Dedifferentiated amniotic fluid mesenchymal stem cell (primary cell): Measurements from ENCODE around the gene PITPNM1.
"Not testable (repeated sequence)": the region's sequence is repeated elsewhere in the genome, so short reads cannot be mapped to it uniquely, and the experiment has no call there.

Experiments used
- DNase-seq: peaks from one replicate; pipeline ENCODE4 v3.0.0-alpha.2; 2016; ENCODE audit errors: extremely low spot score

The PITPNM1 gene

DNA sequence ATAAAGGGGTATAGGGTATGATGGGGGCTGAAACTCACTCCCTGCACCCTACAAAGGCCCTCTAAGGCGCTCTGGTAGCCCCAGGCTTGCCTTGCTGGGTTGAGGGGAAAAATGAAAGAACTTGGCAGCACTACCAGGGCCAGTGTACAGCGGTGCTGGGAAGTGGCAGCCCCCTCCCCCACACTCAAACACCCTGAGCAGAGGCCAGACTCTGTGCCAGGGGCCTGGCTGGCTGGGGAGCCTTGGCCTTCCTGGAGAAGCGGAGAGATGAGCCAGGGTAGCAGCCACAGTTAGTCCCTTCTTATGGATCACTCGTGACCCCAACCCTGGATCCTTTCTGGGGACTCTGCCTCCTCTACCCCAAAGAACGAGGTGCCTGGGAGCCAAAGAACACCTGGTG is 38.8 kb downstream of the PITPNM1 start:
- no peak for DNase-seq

DNA sequence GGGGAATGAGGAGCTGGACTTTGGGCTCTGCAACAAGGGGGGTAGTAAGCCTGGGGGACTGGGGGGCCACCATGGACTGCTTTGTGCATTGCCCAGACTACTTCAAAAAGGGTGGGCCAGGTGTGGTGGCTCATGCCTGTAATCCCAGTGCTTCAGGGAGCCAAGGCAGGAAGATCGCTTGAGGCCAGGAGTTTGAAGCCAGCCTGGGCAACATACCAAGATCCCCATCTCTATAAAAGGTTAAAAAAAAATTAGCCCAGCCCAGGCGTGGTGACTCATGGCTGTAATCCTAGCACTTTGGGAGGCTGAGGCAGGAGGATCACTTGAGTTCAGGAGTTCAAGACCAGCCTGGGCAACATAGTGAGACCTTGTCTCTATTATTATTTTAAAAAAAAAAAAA is 39.6 kb downstream of the PITPNM1 start:
- not testable (repeated sequence) for DNase-seq

DNA sequence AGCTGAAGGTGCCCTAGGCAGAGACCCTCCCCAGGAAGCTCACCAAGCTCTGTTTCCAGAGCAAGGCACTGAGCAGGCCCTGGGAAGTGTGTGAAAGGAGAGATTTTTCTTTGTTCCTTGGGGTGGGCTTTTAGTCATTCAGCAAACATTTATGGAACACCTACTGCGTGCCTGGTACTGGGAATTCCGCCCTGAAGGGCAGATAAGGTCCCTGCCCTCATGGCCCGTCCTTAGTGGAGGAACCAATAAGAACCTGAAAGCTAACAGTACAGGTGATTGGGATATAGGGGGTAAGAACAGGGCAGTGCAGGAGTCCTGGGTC is 40.0 kb downstream of the PITPNM1 start:
- DNase-seq, result no peak

DNA sequence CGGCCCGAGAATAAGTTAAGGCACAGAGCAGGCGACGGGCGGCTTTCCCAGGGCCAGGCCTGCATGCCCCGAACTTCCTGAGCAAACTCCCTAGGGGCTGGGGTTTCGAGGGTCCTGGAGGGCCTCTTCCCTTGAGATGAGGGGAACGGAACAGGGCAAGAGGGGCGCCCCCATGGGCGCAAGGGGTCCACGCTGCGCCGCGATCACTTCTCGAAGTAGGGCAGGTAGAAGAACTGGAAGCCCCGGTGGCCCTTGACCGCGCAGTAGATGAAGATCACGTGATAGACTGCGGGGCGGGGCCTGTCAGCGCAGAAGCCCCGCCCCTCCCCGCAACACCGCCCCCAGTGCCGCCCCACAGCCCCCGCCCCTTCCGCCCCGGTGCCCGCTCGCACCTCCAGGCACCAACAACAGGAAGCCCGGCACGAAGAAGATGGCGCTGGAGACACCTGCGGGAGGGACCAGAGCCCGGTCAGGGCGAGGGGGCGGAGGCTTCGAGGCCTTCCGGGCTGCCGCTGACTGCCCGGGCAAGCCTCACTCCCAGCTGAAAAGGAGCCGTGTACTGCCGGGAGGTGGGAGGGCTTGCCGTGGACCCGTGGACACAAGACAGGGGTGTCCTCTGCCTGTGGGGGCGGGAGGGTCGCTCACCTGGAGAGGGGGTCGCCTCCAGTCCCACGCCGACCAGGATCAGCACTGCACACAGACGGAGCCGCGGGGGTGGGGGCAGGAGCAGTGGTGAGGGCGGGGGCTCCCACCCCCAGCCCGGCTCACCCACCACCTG is 40.6 kb downstream of the PITPNM1 start:
- no peak for DNase-seq

DNA sequence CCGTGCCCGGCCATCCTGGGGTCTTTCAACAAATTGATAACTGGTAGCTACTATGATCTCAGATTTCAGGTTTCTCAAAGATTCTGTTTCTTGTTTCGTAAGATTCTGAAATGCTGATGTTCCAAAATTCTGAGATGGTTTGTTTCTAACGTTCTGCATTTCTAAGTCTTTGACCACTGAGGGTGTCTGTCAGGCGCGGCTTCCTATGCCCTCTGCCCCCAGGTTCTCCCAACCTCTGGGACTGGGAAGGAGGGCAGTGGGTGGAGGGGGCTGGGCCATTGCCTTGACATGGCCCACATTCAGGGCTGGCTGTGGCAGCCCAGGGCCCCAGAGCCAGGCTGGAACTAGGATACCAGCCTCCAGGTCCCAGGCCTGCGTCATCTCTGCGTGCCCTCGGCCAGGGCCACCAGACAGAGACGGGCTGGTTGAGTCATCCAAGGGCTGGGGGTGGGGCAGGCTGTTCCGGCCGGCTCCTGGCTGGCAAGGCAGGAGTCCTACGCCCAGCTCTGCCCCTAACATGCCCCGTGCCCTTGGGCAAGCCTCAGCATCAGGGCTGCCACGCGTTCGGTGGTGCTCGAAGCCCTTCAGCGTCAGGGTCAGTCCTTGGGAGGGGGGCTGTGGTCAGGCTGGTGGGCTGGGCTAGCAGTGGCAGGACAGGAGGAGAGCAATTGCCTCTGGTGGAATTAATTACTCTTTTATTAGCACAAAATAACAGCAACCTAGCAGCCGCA is 41.3 kb downstream of the PITPNM1 start:
- DNase-seq, result no peak

DNA sequence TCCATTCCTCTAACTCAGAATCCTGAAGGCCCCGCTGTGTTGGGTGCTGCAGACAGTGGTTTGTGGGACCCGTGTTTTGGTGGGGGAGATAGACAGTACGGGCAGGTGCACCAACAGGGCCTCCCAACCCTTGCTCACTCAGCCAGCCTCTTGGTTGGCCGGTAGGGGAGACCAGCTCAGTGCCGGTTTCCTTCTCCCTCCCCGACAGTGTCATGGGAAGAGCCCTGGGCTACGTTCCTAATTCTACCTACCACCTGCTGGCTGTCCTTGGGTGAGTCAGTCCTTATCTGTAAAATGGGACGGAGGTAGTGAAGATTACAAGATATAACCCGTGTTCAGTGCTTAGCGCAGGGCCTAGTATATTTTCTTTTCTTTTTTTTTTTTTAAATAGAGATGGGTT is 42.0 kb downstream of the PITPNM1 start:
- DNase-seq, result no peak

DNA sequence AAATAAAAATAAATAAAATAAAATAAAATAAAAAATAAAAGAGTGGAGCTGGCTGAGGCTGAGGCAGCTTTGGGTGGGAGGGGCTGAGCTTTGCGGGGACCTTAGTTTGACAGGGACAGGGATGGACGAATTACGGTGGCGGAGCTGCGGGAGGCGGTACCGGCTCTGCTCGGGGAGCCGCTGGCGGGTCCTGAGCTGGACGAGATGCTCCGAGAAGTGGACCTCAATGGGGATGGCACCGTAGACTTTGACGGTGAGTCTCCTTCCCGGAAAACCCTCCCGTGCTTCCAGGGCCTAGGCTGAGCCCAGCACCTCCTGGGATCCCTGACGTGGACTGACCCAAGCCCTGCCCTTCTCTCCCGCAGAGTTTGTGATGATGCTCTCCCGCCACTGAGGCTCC is 46.9 kb downstream of the PITPNM1 start:
- no peak for DNase-seq

DNA sequence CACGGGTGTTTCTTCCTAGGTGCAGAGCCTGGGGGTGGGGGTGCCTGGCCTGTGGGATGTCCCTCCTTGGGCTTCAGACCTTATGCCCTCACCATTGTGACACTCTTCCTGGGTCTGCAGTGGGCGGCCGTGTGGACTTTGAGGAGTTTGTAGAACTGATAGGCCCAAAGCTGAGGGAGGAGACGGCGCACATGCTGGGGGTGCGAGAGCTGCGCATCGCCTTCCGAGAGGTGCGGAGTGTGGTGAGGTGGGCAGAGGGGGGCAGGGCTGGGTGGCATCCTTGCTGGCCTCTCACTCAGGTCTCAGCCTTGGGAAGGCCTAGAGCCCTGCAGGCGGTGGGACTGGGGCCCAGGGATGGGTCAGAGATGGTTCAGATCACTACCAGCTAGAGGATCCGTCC is 47.7 kb downstream of the PITPNM1 start:
- DNase-seq, result no peak

DNA sequence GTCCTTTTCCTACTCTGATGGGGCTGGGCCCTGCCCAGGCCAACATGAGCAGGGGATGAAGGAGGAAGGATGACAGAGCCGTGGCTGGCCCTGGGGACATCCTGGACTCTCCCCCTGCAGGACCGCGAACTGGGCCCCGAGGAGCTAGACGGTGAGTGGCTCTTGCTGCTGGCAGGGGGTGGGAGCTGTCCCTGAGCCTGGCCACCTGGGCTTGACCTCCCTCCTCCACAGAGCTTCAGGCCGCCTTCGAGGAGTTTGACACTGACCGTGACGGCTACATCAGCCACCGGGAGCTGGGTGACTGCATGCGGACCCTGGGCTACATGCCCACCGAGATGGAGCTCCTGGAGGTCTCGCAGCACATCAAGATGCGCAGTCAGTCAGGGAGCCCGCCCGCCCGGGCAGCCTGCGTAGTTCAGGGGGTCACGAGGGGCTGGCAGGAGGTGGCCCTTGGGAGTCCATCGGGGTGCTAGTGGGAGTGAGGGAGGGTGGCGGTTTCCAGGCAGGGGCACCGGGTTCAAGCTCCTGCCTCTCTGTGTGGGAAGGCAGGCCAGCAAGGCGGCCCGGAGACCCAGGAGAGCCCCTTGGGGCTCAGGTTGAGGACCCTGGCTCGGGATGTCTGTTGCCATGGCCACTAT is 49.0 kb downstream of the PITPNM1 start:
- DNase-seq, result no peak

DNA sequence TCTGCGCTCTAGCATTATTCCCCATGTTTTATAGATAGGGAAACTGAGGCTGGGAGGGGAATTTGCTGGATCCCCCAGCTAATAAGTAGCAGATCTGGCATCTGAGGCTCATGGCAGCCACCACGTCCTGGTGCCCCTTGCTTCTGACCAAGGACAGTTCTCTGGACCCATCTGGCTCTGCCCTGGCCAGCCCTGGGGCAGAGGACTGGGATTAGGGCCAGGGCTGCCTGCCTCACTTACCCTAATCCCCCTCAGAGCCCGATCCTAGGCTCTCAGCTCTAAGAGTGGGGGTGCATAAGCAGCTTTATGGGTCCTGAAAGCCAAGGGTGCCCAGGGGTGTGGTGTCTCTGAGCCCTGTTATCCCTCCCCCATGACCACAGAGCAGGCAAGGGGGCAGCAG is 50.1 kb downstream of the PITPNM1 start, which contains the start of gene CABP4:
CABP4 (plus strand) TSS at position 301 of the 400 bp plus-strand sequence; CDS start at position 371, 70 bp downstream.
- no peak for DNase-seq

DNA sequence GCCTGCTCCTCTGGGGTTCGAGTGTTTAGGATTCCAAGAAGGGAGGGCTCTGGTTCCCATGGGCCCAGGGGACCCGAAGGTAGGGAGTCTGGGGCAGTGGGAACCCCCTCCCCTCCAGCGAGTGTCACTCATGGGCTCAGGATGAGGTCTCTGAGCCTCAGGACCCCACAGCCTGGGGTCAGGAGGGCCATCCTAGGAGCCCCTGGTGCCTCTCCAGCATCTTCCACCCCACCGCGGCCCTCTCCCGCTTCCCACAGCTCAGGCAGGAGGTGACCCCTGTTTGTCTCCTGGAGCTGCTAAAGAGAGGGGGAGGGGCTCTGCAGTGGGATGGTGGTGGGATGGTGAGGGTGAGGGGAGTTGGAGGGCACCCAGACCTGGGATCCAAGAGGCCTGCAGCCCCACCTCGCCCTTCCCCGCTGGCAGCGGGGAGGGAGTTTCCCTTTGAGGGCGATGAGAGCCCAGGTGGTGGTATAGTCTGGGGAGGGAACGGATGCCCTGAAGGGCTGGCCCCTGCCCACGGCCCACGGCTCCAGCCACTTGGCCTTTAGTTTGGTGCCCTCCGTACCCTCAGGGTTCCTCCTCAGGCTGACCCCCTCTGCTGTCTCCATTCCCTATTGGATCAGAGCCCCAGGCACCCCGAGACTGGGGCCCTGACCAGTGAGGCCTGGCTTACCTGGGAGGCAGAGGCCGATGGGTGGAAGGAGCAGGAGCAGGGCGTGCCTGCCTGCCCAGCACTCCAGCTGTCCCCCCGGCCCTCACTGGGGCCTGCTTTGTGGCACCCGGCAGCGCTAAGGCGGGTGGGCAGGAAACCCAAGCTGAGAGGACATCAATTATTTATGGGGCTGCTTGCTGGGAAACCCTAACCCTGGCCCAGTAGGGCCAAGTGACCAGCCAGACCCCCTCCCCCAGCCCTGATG is 51.1 kb downstream of the PITPNM1 start:
- DNase-seq, result no peak

DNA sequence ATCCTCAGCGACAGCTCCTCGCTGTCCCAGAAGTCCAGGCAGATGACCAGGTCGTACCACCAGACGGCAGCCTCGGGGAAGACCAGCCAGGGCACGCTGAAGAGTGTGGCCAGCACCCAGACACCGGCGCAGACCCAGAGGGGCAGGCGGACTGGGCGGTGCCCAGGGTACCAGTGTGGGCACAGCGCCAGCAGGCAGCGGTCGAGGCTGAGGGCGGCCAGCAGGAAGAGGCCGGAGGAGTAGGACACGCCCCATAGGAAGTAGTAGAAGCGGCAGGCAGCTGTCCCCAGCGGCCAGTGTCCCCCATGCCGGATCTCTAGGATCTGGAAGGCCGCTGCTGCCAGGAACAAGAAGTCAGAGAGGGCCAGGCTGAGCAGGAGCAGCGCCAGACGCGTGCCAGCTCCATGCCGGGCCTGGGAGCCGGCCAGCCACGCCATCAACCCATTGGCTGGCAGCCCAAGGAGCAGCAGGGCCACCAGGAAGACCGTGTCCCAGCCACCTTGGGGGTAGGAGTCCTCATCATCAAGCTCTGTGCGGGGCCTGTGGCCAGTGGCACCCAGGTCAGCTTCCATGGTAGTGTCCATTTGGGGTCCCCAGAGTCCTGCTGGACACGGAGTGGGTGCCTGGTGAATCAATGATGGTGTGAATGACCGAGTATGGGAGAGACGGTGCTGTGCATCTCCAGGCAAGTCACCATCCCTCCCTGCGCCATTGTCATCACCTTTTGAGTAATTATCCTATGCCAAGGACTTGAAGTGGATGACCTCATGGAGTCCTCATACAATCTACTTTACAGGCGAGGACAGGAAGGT is 52.8 kb downstream of the PITPNM1 start, which contains the start of gene GPR152:
GPR152 (minus strand) TSS at position 589 of the 812 bp plus-strand sequence; CDS start at position 584, 5 bp downstream.
- no peak for DNase-seq

DNA sequence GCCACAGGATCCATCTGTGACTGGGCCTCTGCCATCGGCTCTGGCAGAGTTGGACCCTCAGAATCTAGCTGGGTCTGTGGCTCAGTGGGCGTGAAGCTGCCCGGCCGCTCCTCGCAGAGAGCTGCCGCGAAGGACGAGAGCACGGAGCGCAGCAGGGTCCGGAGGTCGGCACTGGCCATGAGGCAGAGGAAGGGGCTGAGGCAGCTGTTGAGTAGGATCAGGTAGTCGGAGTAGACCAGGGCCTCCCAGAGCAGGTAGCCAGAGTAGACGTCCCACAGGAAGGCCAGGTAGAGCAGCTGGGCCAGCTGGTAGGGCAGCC is 53.5 kb downstream of the PITPNM1 start:
- DNase-seq, result no peak

DNA sequence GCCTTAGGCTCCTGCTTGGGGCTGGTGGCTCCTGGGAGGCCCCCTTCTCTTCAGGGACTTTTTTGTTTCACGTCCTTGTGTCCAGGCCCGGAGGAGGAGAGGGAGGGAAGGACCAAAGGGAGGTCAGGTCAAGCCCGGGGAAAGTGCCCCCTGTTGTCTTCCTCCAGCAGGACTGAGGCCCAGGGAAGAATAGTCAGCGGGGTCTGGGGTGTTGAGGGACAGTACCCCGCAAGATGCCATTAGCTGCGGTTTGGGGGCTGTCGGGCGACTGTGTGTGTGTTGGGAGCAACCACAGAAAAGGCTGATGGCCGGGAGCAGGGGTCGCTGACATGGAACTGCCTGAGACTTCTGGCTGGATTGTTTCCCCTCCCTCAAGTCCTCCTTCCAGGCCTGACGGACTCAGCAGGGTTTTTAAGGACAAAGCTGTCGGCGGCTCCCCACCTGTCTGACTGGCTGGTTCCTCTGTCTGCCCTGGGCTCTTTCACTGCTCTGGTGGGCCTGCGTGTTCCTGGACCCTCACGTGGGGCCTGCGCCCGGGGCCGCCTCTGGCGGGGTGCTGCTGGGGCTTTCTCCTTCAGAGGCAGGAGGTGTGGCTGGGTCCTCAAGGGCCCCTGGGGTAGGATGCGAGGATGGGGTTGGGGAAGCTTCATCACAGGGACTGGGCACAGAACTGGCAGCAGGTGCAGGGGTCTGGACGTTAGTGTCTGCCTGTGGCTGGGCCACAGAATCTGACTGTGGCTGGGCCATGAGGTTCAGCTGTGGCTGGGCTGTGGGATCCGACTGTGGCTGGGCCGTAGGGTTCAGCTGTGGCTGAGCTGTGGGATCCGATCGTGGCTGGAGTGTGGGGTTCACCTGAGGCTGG is 54.1 kb downstream of the PITPNM1 start:
- DNase-seq, result no peak

DNA sequence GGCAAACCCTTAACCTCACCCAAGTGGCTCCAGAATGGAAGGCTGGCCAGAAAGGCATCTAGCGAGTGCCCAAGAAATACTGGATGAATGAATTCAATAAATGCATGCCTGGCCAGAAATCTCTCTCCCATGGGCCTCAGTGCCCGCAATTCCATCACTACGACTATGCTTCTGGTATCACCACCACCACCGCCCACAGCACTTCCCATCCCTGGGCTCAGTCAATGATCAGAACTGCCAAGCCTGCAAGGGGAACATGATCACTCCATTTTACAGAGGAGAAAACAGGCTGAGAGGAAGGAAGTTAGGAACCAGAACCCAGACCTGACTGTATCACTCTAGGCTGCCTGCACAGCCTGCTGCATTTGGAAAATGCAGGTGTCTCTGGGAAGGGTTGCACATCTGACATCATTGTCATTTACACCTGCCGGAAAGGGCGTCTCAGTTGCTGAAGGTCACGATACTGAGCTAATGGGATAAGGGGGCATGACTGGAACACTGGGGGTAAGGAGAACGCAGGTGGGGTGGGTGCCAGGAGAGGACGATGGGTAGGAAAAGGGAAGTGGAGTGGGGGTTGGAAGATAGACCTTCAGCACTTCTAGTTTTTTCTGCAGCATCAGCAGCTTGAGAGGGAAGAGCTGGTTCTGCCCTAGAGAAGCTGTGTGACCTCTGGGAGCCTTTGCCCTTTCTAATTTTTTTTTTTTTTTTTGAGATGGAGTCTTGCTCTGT is 55.9 kb downstream of the PITPNM1 start:
- no peak for DNase-seq

DNA sequence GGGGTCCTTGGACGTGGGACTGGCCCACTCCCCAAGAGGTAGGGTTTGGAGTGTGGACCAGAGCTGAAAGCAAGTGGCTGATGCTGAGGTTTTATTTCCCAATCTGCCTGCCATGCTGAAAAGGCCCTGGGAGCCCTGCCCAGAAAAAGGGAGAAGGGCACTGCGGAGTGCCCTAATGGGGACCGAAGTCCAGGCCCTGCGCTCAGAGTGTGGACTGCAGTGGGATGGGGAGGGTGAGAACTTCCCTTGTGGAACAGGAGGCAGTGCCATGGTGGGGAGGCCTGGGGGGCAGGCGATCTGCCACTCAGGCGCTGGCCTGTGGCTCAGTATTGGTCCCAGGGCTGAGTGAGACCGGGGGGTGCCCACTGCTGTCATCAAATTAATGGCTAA is 56.9 kb downstream of the PITPNM1 start:
- DNase-seq, result no peak

DNA sequence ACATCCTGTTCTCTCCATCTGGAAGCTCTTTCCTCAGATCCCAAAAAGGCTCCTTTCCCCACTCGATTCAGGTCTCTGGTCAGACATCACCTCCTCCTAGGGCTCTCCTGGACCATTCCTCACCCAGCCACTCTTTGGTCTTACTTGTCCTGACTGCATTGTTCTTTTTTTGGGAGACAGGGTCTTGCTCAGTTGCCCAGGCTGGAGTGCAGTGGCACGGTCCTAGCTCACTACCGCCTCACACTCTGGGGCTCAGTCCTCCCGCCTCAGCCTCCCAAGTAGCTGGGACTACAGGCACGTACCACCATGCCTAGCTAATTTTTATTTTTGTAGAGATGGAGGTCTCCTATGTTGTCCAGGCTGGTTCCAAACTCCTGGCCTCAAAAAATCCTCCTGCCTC is 59.6 kb downstream of the PITPNM1 start:
- no peak for DNase-seq

DNA sequence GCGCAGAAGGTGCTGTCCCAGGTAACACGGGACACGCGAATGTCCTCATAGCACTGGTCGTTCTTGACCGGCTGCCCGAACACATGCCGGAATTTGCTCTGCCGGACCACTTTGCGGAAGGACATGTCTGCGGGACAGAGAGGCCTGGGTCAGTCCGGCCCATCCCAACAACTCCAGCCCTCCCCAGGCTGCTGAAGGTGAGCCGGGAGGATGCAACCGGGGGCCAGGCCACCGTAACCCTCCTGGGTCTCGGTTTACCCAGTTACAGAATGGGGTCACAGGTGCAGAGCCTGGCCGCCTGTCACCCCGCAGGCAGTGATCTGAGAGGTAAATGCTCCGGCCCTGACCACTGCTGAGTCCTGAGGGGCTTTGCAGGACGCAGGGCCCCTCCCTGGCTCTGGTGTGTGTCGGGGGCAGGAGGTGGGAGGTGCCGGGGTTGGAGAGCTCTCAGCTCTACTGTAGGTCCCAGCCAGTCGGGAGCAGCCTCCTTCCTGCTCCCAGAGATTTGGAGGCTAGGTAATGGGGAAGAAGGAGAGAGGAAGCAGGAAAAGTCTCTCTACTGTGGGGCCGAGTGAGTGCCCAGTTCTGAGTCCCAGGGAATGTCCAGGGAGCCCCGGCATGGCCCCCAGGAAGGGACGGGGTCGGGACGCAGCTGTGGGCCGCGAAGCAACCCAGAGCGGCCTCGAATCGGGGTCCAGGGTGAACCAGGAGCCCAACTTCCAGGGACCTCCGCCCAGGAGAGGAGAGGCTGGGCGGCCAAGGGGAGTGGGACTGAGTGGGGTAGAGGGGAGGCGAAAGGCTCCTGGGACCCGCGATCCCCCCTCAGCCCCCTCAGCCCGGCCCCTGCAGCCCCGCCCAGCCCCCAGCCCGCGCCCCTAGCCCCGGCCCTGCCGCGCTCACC is 62.4 kb downstream of the PITPNM1 start:
- DNase-seq, result no peak
